H1 (cell line): ENCODE results near the gene UBAC1.

ENCODE experiments used
- CHD2 ChIP-seq: IDR thresholded peaks from 2 replicates; pipeline ENCODE4 v1.6.1; 2012; ENCODE audit warnings: low read length, improper control_type of control experiment
- GABPA ChIP-seq: IDR thresholded peaks from 2 replicates; pipeline ENCODE4 v1.6.1; 2011; ENCODE audit warnings: mild to moderate bottlenecking, low read length, moderate library complexity, borderline replicate concordance; ENCODE audit not compliant: insufficient read depth
- KDM1A ChIP-seq: fragments of 200-600, 300-600 bp; sonication (generic); IDR thresholded peaks from 2 replicates; pipeline ENCODE4 v1.7.1; 2016; ENCODE audit warnings: mild to moderate bottlenecking, low read length, borderline replicate concordance
- POLR2A ChIP-seq, 2 experiments: IDR thresholded peaks; 1 replicate in 1 of 2; 2 replicates in 1 of 2; pipeline ENCODE4 v1.6.1; 2011; ENCODE audit warnings: low read depth in 2 of 2, low read length in 2 of 2, mild to moderate bottlenecking in 2 of 2; ENCODE audit errors: control extremely low read depth in 1 of 2
- SP1 ChIP-seq: IDR thresholded peaks from 2 replicates; pipeline ENCODE4 v1.6.1; 2011; ENCODE audit warnings: low read depth, low read length
- SP4 ChIP-seq: IDR thresholded peaks from 2 replicates; pipeline ENCODE4 v1.6.1; 2012; ENCODE audit warnings: low read length, inconsistent platforms
- TAF1 ChIP-seq: IDR thresholded peaks from 2 replicates; pipeline ENCODE4 v1.6.1; 2011; ENCODE audit warnings: mild to moderate bottlenecking, low read depth, low read length
- TCF12 ChIP-seq: IDR thresholded peaks from 2 replicates; pipeline ENCODE4 v1.6.1; 2011; ENCODE audit warnings: low read depth, mild to moderate bottlenecking, low read length
- USF2 ChIP-seq: IDR thresholded peaks from 2 replicates; pipeline ENCODE4 v1.6.1; 2011; ENCODE audit warnings: low read length, improper control_type of control experiment
- ZNF274 ChIP-seq: IDR thresholded peaks from 2 replicates; pipeline ENCODE4 v1.7.0; 2012; ENCODE audit warnings: low read length, borderline replicate concordance; ENCODE audit errors: extremely low read depth

- no peak for TF ChIP-seq ZNF274
- TF ChIP-seq CHD2: no peak
- TF ChIP-seq KDM1A: no peak
- no peak for TF ChIP-seq TAF1
- no peak for TF ChIP-seq USF2
- TF ChIP-seq SP1: no peak
- no peak for TF ChIP-seq SP4
- TF ChIP-seq GABPA: no peak
- TF ChIP-seq TCF12: no peak
- TF ChIP-seq POLR2A (IDR thresholded peaks at IDR 0.05; ENCODE audit: control extremely low read depth in 1 of 2, low read depth in 2 of 2, low read length in 2 of 2): no peak
These were observed 47.5 kb upstream of the UBAC1 start for GRCh38 chr9:136008693-136008997.
